HG03457 (cell line): ENCODE measurements around the gene SLIT1.

Source experiments
- ATAC-seq: cut with Tn5 transposase; IDR thresholded peaks from one replicate; pipeline ENCODE4 v1.9.1; 2021; ENCODE audit warnings: moderate number of reproducible peaks; ENCODE audit not compliant: unreplicated experiment

SLIT1 gene

GRCh38 chr10:97030894-97031293, 154.9 kb downstream of the SLIT1 start:
- no peak for ATAC-seq

- no peak for ATAC-seq
Observed at GRCh38 chr10:97029271-97029670, 156.5 kb downstream of the SLIT1 start.

DNA sequence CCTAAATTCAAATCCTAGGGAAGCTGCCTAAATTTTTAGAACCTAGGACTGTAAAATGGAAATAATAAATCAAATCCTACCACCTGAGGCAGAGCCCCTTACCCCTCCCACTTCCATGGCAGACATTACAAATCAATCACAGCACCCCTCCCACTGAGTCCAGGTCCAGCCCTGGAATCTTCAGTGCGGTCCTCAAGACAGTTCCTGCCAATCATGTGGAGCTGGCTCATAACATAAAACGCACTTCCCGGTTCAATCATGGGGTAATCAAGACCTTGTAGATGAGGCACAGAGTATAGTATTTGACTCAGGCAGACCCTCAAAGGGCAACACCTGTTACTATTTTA, 157.0 kb downstream of the SLIT1 start:
- no peak for ATAC-seq

DNA sequence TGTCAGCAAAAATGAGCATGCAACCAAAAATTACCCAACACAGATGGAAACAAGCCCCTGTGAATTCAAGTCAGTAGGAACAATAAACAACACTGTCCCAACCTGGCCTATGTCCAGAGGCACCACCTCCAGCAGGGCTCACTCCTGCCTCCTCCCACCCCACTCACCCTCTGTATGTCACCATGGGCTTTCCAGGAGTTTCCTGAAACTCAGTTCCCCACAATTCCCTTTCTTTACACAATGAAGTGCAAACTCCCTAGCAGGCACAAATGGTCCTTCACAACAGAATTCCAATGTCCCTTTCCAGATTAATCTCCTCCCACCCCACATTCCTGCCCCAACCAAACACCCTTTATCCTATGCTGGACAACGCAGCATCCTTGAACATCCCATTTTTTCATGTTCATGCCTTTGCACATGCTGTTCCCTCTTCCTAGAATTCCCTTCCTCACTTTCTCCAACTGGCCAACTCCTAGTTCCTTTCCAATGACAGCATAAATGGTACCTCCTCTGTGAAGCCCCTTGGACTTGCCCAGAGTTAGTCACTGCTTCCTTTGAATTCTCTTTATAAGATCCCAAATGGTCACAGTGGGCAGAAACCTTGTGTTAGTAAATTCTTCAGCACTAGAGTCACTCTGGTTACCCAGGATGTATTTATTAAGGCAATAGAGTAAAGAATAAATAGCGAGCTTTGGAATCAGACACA, 157.5 kb downstream of the SLIT1 start:
- ATAC-seq: no peak

GRCh38 chr10:97025613-97026242, 160.0 kb downstream of the SLIT1 start:
- no peak for ATAC-seq

DNA sequence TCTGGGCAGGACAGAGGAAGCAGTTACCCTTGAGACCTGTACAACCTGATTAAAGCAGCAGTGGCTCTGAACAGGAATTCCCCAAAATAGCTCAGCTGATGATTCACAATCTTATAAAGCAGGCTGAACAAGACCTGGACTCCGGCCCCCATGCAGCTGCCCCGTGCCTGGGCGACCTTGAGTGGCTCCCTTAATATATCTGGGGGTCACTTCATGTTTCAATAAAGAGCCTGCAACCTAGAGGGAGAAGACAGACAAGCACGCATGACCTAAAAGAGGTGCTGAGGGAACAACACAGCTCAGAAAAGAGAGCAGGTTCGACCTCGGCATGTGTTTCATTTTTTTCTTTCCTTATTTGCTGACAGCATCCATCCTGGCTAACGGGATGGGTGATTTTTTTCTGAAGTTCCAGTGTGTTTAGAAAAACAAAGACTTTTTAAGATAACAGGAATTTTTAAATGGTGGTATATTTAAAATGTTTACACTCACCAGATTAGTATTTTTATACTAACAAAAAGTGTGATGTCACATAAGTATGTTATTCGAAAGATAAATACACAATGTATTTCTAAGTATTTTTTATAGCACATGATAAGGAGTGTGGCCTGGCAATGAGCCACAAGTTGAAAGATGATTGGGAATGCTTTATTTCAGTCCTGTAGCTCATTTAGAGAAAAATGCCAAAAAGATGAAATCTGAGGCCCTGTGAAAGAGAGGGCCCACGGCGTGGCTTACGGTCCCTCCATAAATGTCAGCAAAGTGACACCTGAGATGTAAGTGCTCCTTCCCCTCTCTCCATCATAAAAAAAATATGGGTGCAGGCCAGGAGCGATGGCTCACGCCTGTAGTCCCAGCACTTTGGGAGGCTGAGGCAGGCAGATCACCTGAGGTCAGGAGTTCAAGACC, 161.3 kb downstream of the SLIT1 start:
- ATAC-seq: no peak

- no peak for ATAC-seq
Observed at GRCh38 chr10:97023401-97024167, 162.2 kb downstream of the SLIT1 start.

DNA sequence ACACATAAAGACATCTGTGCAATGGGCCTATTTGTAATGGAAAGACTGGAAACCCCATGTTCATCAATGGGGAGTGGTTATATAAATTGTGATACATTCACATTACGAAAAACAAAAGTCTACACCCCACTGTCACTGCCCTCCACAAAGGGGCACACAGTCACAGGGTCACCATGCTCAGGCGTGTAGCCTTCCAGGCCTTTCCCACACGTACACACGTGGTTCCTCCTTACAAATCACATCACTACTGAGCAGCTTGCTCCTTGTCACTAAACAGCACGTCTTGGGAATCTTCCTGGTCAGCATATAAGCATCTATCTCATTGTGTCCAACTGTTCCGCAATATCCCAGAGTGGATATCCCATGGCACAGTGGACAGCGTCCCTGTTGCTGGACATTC, 163.1 kb downstream of the SLIT1 start:
- no peak for ATAC-seq

- ATAC-seq: no peak
Observed at GRCh38 chr10:97020452-97021400, 165.0 kb downstream of the SLIT1 start.

DNA sequence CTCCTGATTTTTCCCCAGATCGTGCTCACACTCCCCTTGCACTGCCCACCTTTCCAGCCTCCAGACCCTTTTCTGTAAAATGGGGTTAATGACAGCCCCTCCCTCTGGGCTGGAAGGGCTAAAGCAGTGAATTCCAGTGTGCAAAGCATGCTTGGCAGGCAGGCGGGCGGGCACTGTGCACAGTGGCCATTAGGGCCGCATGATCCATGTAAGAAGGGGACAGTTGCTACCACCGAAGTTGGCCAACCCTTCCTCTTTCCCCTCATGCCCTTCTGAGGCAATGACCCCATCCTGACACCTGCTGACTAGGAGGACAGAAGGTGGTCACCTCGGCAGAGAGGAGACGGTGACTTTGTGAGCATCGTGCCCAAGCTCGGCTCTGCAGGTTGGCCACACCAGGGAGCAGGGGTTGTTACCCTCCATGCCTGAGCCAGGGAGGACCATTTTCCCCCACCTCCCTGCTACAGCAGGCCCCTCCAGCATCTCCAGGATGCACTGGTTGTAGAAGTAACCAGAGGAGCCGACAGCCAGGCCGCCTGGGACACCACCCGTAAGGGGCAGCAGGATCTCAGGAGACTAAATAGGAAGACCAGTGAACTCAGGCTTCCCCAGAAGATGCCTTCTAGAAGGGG, 166.4 kb downstream of the SLIT1 start:
- ATAC-seq: no peak

DNA sequence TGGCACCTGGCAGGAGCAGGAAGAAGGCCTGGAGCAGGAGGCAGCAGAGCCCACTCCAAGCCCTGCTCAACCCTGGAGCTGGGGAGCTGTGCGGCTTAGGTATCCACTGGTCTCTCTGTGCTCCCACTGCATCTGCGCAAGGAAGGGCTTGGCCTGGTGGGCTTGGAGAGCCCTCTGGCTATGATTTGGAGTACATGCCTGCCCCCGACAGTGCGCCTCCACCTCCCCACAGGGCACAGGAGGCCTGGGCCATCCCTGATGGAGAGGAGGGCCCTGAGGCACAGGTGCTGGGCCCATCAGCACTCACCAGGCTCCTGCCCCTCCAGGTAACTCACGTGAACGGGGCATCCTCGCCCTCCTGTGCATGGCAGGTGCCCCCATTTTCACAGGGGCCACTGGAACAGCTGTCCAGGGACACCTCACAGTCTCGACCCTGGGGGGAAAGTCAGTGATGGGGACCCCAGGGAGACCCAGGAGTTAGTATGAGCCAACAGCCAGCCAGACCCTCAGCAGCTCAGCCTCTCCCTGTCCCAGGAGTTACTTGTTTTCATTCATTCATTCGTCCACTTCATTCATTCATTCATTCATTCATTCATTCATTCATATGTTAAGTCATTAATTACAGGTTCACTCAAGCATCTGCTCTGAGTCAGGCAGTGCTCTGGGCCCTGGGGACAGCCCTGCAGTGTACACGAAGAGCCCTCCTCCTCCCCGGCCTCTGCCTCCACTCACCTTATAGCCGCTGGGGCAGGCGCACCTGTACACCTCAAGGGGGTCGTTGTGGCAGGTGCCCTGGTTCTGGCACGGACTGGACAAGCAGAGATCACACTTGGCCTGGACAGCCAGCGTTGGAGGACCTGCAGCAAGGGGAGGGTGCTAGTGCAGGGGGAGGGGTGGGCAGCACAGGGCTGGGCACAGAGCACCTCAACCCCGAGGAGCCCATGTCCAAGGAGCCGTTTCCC, 167.2 kb downstream of the SLIT1 start:
- ATAC-seq: no peak

DNA sequence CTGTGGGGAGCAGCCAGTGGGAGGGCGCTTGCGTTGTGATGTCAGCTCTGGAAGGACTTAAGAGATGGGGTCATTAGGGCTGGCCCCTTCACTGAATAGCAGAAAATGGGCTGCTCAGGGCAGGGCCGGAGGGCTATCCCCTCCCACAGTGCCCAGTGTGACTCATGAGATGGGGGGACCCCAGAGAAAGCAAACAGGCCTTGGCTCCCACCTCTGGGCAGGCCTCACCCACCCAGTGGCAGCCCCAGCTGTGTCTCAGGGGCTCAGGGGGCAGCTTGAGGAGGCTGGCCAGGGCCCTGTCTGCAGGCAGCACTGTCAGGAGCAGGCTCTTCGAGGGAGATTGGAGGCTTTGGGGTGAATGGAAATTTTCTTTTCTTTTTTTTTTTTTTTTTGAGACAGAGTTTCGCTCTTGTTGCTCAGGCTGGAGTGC, 168.3 kb downstream of the SLIT1 start:
- no peak for ATAC-seq

- peak; percentile 64 for ATAC-seq
Observed at GRCh38 chr10:97016728-97017473, 168.9 kb downstream of the SLIT1 start.

- ATAC-seq: no peak
Observed at GRCh38 chr10:97015240-97015639, 170.5 kb downstream of the SLIT1 start.

DNA sequence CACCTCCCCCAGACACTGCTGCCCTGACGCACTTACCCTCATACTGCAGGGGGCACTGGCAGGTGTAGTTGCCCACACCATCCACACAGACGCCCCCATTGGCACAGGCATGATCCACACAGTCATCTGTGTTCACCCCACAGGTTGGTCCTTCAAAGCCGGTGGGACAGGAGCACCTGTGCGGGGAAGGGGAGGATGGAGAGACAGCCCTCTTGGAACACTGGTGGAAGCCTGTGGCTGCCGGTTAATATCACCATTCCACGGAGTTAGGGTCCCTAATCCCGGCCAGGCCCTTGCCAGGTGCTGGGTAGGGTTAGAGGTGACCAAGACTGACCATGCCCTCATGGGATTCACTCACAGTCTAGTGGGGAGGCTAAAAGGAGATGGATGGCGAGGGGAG, 171.8 kb downstream of the SLIT1 start:
- no peak for ATAC-seq

DNA sequence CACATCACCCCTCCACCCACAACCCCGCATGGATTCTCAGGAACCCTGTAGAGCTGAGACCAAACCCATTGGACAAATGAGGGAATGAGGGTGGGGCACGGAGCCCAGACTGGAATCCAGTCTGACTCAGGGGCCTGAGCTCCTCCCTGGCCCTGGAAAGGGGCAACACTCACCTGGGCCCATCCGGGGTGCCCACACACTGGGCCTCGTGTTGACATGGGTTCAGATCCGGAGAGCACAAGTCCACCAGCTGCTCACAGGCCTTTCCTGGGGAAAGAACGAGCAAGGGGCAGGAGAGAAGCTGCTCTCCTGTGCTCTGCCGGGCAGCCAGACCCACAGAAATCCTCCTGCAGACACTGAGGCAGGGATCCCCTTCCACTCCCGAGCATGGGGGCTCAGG, 172.2 kb downstream of the SLIT1 start:
- no peak for ATAC-seq

- no peak for ATAC-seq
Observed at GRCh38 chr10:97012470-97012869, 173.3 kb downstream of the SLIT1 start.

DNA sequence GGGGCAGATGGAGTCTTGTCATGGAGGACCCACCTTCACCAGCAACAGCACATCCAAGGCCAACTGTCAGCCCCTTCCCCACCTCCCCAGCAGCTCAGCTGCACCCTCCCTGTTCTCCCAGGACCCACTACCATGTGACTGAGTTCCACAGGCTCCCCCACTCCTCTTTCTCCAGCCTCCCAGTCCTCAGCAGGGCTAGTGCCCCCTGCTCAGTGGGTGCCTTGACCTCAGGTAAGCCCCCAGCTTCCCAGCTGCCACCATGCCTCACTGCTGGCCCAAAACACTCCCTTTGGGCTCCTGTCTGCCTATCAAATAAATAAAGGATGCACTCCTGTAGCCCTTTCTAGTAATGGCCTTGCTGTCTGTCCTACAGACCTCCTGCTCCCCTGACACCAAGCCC, 174.4 kb downstream of the SLIT1 start:
- ATAC-seq: no peak
